Measurements from ENCODE around the gene BAAT. TPM values are rescaled to one million over a fixed set of nuclear protein-coding genes. Genes with fewer than 3 reads are reported as not detected.

Gene BAAT
- total and polyA plus RNA-seq, 8 donors: 0.43 to 13.9 (median 1.6) TPM

DNA sequence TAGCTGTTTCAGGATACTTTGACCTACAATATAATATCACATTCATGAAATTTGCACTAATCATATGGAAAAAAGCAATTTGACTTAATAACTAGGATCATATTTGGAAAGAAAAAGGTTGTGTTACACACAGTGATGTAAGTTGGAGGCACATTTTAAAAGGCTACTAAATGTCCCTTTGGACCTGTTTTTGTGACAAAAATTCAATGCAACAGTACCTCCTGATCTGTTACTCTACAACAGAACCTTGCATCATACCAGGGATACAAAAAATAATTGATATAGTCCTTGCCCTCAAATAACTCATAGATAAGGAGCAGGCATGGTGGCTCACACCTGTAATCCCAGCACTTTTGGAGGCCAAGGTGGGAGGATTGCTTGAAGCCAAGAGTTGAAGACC lies 67.1 kb downstream of the BAAT start:
- no peak for ATAC-seq

DNA sequence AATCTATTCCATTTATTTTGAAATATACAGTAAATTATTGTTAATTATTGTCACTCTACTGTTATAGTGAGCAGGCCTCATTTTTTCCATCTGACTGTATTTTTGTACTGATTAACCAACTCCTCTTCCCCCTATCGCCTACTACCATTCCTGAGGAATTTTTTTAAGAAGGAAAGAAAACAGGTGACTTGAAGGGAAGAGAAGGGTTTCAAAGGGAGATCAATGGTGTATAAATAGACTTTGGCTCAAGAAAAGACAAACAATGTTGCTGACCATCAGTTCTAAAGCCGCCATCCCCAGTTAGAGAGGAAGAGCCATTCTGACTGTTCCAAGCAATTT lies 69.7 kb downstream of the BAAT start:
- Histone ChIP-seq H3K4me1 (peaks cover 0 to 6% (median 0%) of the 10 kb centered on the region in 3 donors), H3K27me3 (no peaks in the 10 kb centered on the region), H3K9me3 (no peaks in the 10 kb centered on the region), H3K27ac (no peak overlapping the region), H3K4me3 (no peak overlapping the region), H3K36me3 (no peaks in the 10 kb centered on the region)
- TF ChIP-seq, protein P1, sequence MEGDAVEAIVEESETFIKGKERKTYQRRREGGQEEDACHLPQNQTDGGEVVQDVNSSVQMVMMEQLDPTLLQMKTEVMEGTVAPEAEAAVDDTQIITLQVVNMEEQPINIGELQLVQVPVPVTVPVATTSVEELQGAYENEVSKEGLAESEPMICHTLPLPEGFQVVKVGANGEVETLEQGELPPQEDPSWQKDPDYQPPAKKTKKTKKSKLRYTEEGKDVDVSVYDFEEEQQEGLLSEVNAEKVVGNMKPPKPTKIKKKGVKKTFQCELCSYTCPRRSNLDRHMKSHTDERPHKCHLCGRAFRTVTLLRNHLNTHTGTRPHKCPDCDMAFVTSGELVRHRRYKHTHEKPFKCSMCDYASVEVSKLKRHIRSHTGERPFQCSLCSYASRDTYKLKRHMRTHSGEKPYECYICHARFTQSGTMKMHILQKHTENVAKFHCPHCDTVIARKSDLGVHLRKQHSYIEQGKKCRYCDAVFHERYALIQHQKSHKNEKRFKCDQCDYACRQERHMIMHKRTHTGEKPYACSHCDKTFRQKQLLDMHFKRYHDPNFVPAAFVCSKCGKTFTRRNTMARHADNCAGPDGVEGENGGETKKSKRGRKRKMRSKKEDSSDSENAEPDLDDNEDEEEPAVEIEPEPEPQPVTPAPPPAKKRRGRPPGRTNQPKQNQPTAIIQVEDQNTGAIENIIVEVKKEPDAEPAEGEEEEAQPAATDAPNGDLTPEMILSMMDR (IDR thresholded peaks at IDR 0.05): no peak
- 39 to 40% methylated on average over 2 of the region's 2 CpGs for WGBS, 2 donors
- DNase-seq (no peak), FAIRE-seq (no peak), ATAC-seq (peak in 2 of 4 donors; percentile 31 to 47)
- intact Hi-C loops (cut with DNase I): loop anchor here in 2 of 3 donors (10.0 kb wide), 2 partner anchors 70 to 710 kb away; partner anchors contain the start of gene BAAT (in 1 of the 2)

More for the DNA sequence above, 67.1 kb downstream of the BAAT start:
- Histone ChIP-seq H3K9me3 (no peaks in the 10 kb centered on the region), H3K4me1 (peaks cover 0 to 6% (median 0%) of the 10 kb centered on the region in 3 donors), H3K27me3 (no peaks in the 10 kb centered on the region), H3K36me3 (no peaks in the 10 kb centered on the region), H3K27ac (no peak overlapping the region), H3K4me3 (no peak overlapping the region)
- intact Hi-C loops (cut with DNase I): loop anchor here in 2 of 3 donors (10.0 kb wide), 2 partner anchors 67 to 713 kb away; partner anchors contain the start of gene BAAT (in 1 of the 2)
- TF ChIP-seq, protein P1 (IDR thresholded peaks at IDR 0.05): no peak
- no peak for FAIRE-seq
- DNase-seq: no peak

DNA sequence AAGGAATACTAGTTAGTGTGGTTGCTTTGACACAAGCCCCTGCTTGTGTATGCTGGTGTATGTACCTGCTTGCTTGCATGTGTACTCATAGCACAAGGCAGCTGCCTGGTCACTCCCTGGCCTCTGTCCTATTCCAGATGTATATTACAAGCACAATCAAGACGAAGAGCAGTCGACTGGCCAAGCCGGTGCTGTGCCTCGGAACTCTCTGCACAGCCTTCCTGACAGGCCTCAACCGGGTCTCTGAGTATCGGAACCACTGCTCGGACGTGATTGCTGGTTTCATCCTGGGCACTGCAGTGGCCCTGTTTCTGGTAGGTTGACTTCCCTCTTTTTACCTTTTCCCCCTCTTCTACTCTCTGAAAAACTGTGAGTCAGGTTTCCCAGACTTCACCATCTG lies 72.1 kb downstream of the BAAT start:
- Histone ChIP-seq H3K27me3 (no peaks in the 10 kb centered on the region), H3K36me3 (no peaks in the 10 kb centered on the region), H3K9me3 (no peaks in the 10 kb centered on the region), H3K4me3 (no peak overlapping the region), H3K27ac (no peak overlapping the region), H3K4me1 (peaks cover 0 to 6% (median 0%) of the 10 kb centered on the region in 3 donors)
- DNase-seq: no peak
- no peak for ATAC-seq
- no peak for FAIRE-seq
- 82 to 87% methylated on average over 8 of the region's 8 CpGs for WGBS, 2 donors
- intact Hi-C loops (cut with DNase I): loop anchor here in 2 of 3 donors (10.0 kb wide), 2 partner anchors 72 to 708 kb away; partner anchors contain the start of gene BAAT (in 1 of the 2)
- TF ChIP-seq, protein P1 (IDR thresholded peaks at IDR 0.05): no peak

DNA sequence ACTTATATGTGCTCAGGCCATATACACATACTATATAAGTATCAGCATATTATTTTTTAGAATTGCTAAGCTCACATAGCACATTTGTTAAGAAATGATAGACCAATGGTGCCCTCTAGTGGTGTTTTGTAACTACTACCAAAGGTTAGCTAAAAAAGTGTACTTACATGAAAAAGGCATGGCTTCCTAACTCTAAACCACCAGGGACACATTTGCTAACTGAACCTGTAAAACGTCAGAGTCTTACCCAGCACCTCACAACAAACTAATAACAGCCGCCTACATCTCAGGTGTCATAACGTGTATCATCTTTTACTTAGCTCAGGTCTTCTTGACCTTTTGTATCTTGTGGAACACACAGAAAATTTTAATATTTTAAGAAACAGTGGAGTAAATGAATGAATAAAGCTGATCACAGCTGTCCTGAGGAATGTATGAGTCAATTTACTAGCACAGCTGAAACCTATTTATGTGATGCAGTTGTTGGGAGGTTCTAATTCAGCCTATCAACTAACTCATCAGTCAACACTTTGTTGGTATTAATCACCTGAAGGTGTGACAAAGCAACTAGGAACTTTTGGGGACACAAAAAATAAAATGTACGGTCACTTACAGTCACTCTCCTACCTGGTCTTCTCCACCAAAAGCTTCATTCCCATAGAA lies 72.9 kb downstream of the BAAT start:
- Histone ChIP-seq H3K27ac (no peak overlapping the region), H3K4me3 (no peak overlapping the region), H3K4me1 (peaks cover 0 to 6% (median 0%) of the 10 kb centered on the region in 3 donors), H3K36me3 (no peaks in the 10 kb centered on the region), H3K9me3 (no peaks in the 10 kb centered on the region), H3K27me3 (no peaks in the 10 kb centered on the region)
- intact Hi-C loops (cut with DNase I): loop anchor here in 2 of 3 donors (10.0 kb wide), 2 partner anchors 73 to 707 kb away; partner anchors contain the start of gene BAAT (in 1 of the 2)
- TF ChIP-seq, protein P1 (IDR thresholded peaks at IDR 0.05): peak; percentile 65 to 72 (median 69)
- 17 to 19% methylated on average over 4 of the region's 4 CpGs for WGBS, 2 donors
- FAIRE-seq (no peak), ATAC-seq (peak; percentile 80 to 93 (median 87)), DNase-seq (peak in 1 of 6 donors; percentile 18)

DNA sequence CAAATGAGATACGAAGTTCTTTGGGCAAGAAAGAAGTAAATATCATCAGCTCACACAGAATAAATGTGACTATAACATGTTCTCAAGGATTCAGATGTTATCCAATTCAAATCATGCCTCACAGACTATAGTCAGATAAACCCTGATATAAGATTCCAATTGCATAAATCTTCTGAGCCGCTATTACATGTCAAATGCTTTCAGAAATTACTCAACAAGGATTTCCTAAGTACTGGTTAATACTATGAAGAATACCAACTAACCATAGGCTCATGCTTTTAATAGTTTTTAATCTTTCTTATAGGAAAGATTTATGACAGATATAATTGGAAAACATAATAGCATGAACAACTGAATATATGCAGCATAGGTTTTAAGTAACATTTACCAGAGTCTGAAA lies 73.6 kb downstream of the BAAT start:
- WGBS, 2 donors: 14 to 19% methylated on average over 2 of the region's 2 CpGs
- Histone ChIP-seq H3K36me3 (no peaks in the 10 kb centered on the region), H3K27ac (no peak overlapping the region), H3K4me3 (no peak overlapping the region), H3K27me3 (no peaks in the 10 kb centered on the region), H3K4me1 (peaks cover 0 to 6% (median 0%) of the 10 kb centered on the region in 3 donors), H3K9me3 (no peaks in the 10 kb centered on the region)
- DNase-seq: no peak
- intact Hi-C loops (cut with DNase I): loop anchor here in 2 of 3 donors (10.0 kb wide), 2 partner anchors 74 to 706 kb away; partner anchors contain the start of gene BAAT (in 1 of the 2)
- TF ChIP-seq, protein P1 (IDR thresholded peaks at IDR 0.05): no peak
- ATAC-seq: no peak
- no peak for FAIRE-seq
